PC-9 (cell line): ENCODE measurements around the gene MCTP2.

Experiments
- CTCF ChIP-seq: fragments of 200-600 bp; sonication (generic); conservative IDR thresholded peaks from 2 replicates; pipeline ENCODE4 v1.6.1; 2017; ENCODE audit warnings: mixed run types, antibody characterized with exemption, mild to moderate bottlenecking, moderate library complexity
- EZH2 ChIP-seq: fragments of 200-600 bp; sonication (generic); IDR thresholded peaks from 2 replicates; pipeline ENCODE4 v1.8.0; 2017; ENCODE audit warnings: antibody characterized with exemption, low read depth

- peak; percentile 91 for TF ChIP-seq CTCF
- TF ChIP-seq EZH2: no peak
Observed at GRCh38 chr15:94324117-94324826, 92.9 kb downstream of the MCTP2 start.
